GM12891 (cell line): ENCODE measurements around the gene AP5S1.

Source experiments
- DNase-seq: peaks from one replicate; pipeline ENCODE4 v3.0.0; 2011; ENCODE audit warnings: low spot score; ENCODE audit not compliant: insufficient read length
- FAIRE-seq: peaks from 2 replicates; lab custom pipeline; 2011; peaks lifted over from hg19 to GRCh38; lab: Jason Lieb, UNC
- PAX5 ChIP-seq: IDR thresholded peaks from 2 replicates; pipeline ENCODE4 v1.6.1; 2011; ENCODE audit warnings: low read length, moderate library complexity, mild to moderate bottlenecking; ENCODE audit not compliant: insufficient read depth, severe bottlenecking
- POLR2A ChIP-seq: IDR thresholded peaks from 2 replicates; pipeline ENCODE4 v1.6.1; 2011; ENCODE audit warnings: low read depth, low read length, control low read depth
- POLR2AphosphoS5 ChIP-seq: IDR thresholded peaks from 2 replicates; pipeline ENCODE4 v1.6.1; 2011; ENCODE audit warnings: low read depth, low read length, control low read depth
- POU2F2 ChIP-seq: IDR thresholded peaks from 2 replicates; pipeline ENCODE4 v1.6.1; 2011; ENCODE audit warnings: low read depth, mild to moderate bottlenecking, control low read depth, low read length, moderate library complexity
- SPI1 ChIP-seq: IDR thresholded peaks from 2 replicates; pipeline ENCODE4 v1.6.1; 2011; ENCODE audit warnings: low read depth, low read length, control low read depth
- TAF1 ChIP-seq: IDR thresholded peaks from 2 replicates; pipeline ENCODE4 v1.6.1; 2011; ENCODE audit warnings: low read depth, low read length, control low read depth

AP5S1 gene

DNA sequence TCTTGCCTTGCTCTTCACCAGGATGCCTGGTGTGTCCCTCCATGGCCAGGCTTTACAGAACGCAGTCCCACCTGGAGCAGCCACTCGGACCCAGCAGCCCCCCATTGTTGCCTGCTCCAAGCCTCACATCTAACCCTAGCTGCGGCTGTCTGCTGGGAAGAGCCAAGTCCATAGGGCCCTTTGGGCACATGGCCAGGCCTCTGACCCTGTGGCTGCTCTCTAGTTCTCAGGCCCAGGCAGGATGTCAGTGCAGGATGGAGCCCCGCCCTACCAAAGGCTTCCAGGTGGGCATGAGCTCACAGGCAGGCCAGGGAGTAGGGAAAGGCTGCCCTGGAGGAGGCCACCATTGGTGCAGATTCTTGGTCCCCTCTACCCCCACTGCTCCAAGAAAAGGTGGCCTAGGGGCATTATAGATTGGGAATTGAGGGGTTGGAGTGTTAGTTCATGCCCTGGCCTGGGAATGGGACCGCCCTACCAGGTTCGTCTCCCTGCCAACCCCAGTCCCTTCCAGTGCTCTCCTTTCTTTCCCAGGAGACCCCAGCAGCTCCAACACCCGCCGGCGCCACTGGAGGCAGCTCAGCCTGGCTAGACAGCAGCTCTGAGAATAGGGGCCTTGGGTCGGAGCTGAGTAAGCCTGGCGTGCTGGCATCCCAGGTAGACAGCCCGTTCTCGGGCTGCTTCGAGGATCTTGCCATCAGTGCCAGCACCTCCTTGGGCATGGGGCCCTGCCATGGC is 45.0 kb downstream of the AP5S1 start:
- TF ChIP-seq POLR2A, result no peak
- no peak for TF ChIP-seq TAF1
- no peak for TF ChIP-seq PAX5
- no peak for TF ChIP-seq POLR2AphosphoS5
- no peak for TF ChIP-seq SPI1
- DNase-seq (no peak), FAIRE-seq (no peak)

DNA sequence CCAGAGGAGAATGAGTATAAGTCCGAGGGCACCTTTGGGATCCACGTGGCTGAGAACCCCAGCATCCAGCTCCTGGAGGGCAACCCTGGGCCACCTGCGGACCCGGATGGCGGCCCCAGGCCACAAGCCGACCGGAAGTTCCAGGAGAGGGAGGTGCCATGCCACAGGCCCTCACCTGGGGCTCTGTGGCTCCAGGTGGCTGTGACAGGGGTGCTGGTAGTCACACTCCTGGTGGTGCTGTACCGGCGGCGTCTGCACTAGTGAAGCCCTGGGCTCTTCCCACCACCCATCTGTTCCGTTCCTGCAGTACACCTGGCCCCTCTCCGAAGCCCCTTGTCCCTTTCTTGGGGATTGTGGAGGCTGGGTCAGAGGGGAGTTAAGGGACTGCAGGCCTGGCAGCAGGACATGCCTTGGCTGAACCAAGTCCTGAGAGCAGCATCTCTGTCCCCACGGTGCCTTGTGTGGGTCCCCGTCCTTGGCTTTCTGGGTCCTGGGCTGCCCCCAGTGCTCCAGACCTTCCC is 45.6 kb downstream of the AP5S1 start:
- TF ChIP-seq PAX5 (no peak), POLR2AphosphoS5 (no peak), TAF1 (no peak), POLR2A (no peak), SPI1 (no peak), POU2F2 (no peak)
- DNase-seq, result no peak
- no peak for FAIRE-seq

DNA sequence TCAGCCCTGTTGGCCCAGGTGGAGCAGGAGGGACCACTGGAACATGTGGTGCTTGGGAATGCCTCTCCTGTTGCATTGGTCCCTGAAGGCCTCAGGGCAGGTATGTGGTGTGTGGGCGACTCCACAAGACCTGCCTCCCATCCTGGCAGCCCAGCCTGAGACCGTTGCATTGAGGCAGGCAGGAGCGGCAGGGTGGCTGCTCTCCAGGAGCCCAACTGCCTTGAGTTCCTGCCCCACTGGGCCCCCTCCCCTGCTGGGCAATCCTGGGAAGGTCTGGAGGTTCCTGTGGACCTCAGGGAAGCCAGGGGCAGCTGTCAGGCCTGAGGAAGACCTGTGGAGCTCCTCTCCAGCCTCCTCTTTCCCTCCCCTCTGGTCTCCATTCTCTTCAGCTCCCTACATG is 46.1 kb downstream of the AP5S1 start:
- no peak for FAIRE-seq
- no peak for DNase-seq
- TF ChIP-seq POLR2A, result no peak

DNA sequence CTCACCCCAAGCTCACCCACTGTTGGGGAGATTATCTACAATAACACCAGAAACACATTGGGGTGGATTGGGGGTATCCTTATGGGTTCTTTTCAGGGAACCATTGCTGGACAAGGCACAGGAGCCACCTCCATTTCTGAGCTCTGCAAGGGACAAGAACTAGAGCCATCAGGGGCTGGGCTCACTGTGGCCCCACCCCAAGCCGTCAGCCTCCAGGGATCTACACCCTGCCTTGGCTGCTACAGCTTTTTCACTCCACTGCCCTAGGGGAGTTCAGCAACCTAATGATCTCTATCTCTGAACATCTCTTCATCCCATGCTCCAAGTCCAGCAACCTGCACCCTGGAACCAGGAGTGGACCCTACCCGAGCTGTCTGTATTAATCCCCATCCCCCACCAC is 47.5 kb downstream of the AP5S1 start:
- DNase-seq, result no peak
- no peak for FAIRE-seq
- TF ChIP-seq PAX5 (no peak), POLR2A (no peak), POU2F2 (no peak), POLR2AphosphoS5 (no peak), SPI1 (no peak)

DNA sequence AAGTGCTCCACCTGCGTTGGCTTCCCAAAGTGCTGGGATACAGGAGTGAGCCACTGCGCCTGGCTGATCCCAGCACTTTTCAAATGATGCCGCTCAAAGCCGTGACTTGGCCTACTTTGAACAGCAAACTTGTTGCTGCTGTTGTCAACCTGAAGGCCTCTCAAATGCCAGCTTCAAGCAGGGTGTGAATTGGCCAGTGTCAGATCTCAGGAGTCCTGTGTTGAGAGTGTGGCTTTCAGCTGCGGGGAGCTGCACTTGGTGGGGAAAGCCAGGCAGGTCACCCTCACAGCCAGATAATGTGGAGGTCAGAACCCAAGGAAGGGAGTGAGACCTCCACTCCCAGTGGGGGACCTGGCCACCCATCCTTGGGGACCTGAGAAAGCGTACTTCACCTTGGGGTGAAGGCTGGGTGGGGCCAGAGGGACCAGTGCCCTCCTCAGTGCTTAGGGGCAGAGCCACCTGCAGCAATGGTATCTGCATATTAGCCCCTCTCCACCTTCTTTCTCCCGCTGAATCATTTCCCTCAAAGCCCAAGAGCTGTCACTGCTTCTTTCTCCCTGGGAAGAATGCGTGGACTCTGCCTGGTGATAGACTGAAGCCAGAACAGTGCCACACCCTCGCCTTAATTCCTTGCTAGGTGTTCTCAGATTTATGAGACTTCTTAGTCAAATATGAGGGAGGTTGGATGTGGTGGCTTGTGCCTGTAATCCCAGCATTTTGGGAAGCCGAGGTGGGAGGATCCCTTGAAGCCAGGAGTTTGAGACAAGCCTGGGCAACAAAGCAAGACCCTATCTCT is 49.7 kb downstream of the AP5S1 start:
- DNase-seq (no peak), FAIRE-seq (no peak)
- no peak for TF ChIP-seq PAX5
- TF ChIP-seq POU2F2, result no peak

DNA sequence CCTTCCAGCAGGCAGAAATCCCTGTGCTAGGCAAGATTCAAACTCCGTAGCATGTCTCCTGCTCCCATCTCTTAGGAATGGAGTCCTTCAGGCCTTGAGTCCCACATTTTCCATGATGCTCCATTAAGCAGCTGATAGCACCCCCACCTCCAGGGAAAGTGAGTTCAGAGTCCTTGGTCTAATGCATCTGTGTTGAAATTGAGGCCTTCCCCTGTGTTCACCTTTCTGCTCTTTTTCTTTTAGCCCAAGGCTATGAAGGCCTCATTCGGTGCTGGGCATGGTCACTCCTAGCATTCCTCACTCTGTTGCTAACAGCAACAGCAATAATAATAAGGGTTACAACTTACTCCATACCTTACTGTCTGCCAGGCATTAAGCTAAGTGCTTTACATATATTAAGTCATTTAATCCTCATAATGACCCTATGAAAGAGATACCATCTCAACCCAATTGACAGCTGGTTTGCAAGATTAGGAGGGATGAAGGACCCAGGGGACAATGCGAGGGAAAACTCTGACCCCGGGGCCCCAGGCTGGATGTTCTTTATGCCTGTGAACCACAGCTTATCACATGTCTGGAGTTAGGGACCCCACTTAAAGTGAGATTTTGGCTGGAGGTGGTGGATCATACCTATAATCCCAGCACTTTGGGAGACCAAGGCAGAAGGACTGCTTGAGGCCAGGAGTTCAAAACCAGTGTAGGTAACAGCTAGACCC is 51.4 kb downstream of the AP5S1 start:
- TF ChIP-seq PAX5 (no peak), POLR2A (no peak), SPI1 (no peak), POLR2AphosphoS5 (no peak), POU2F2 (no peak), TAF1 (no peak)
- FAIRE-seq (no peak), DNase-seq (no peak)

DNA sequence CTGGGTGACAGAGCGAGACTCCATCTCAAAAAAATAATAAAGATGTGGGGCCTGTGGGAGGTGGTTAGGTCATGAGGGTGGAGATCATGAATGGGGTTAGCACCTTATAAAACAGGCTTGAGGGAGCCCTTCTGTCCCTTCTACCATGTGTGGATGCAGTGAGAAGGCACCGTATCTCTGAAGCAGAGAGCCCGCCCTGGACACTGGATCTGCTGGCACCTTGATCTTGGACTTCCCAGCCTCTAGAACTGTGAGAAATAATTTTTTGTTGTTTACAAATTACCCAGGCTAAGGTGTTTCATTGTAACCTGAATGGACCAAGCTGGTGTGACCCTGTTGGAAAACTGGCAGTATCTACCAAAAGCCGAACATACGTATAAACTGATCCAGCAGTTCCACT is 53.2 kb downstream of the AP5S1 start:
- DNase-seq (no peak), FAIRE-seq (no peak)
- TF ChIP-seq SPI1 (no peak), POLR2AphosphoS5 (no peak), POU2F2 (no peak), TAF1 (no peak)

DNA sequence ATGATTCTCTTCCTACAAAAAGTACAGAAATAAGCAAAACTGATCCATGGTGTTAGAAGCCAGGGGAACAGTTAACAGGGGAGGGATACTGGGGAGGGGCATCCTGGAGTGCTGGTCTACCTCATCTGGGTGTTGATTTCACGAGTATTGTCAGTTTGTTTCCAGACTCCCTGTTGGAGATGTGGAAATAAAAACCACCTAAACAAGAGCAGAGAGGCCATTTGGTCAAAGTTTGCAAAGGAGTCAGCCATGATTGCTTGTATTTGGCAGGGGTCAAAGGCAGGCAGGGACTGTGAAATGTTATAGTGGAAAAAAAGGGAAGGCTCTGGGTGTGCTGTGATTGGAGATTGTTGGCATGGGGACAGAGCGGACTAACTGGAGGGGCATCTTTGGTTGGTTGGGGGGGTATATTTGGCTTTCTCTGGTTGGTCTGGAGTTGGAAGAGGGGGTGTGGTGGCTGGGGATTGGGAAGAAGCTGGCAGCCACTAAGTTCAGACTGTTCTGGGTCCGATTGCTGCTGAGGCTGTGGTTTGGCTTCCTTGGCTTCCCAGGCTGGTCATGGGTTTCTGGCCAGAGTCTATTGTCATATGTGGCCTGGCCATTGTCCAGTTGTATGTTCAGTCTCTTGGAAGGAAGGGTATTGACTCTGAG is 54.0 kb downstream of the AP5S1 start:
- FAIRE-seq (no peak), DNase-seq (no peak)
- TF ChIP-seq POLR2A (no peak), POU2F2 (no peak), TAF1 (no peak), PAX5 (no peak), POLR2AphosphoS5 (no peak)

DNA sequence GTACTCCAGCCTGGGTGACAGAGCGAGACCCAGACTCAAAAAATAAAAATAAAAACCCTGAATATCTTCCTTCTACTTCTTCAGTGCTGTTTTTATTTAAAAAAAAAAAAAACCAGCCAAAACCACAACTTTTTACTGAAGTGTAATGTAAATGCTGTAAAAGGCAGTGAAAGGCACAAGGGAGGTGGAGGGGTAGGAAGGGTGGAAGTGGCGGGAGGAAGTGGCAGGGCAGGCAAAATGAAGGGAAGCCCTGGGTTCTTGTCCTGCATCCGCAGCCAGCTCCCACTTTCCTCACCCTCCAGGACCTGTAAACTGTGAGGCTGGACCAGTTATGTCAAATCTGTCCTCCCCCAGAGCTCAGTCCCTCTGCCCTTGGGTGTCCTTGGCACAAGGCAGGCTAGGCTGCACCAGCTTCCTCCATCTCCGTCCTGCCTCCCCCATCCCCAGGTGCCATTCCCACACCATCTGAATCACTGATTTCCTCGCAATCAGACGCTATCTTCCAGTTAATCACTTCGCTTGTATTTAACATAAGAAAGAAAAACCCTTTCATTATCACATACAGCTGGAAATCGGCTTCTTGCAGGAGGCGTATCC is 55.1 kb downstream of the AP5S1 start:
- FAIRE-seq, result no peak
- DNase-seq, result no peak
- TF ChIP-seq POLR2AphosphoS5 (no peak), PAX5 (no peak), TAF1 (no peak), SPI1 (no peak), POU2F2 (no peak), POLR2A (no peak)
